Ovary (tissue), 9 donors: ENCODE measurements around the gene CPD. TPM values are rescaled to one million over a fixed set of nuclear protein-coding genes. Genes with fewer than 3 reads are reported as not detected.

ENCODE experiments used
- DNase-seq, 5 donors: peaks; one replicate each; pipeline ENCODE4 v3.0.0-alpha.2; 2019 to 2020
- H3K27ac ChIP-seq, 2 donors: fragments of 200-600 bp; one replicate each; pipeline versions ENCODE4 v1.5.1 to v1.8.0; 2019 to 2022
- H3K27me3 ChIP-seq: fragments of 200-600 bp; one replicate; pipeline ENCODE4 v1.8.0; 2022
- H3K36me3 ChIP-seq: fragments of 200-600 bp; sonication (generic); one replicate; pipeline ENCODE4 v1.5.1; 2019
- H3K4me1 ChIP-seq: one replicate; pipeline ENCODE4 v1.8.1; 2013; ENCODE audit warnings: mild to moderate bottlenecking, moderate library complexity; ENCODE audit not compliant: insufficient read depth
- H3K4me3 ChIP-seq: fragments of 200-600 bp; sonication (generic); one replicate; pipeline ENCODE4 v1.5.1; 2017
- H3K9me3 ChIP-seq, 2 donors: fragments of 200-600 bp in 1 of 2; sonication (generic) in 1 of 2; one replicate each; pipeline versions ENCODE4 v1.5.1 to v1.8.1; 2013 to 2019; ENCODE audit warnings: mild to moderate bottlenecking in 1 of 2, moderate library complexity in 1 of 2
- CTCF ChIP-seq, 3 donors: fragments of 450-650 bp in 2 of 3; fragments of 200-600 bp in 1 of 3; IDR thresholded peaks; one replicate each; pipeline versions ENCODE4 v1.5.1 to v1.8.0; 2016 to 2022; ENCODE audit warnings: antibody characterized with exemption in 3 of 3, mild to moderate bottlenecking in 1 of 3
- EP300 ChIP-seq: sonication (generic); formaldehyde crosslinking; IDR thresholded peaks from one replicate; pipeline ENCODE4 v1.6.1; 2017; ENCODE audit warnings: antibody characterized with exemption
- POLR2A ChIP-seq: fragments of 450-650 bp; IDR thresholded peaks from one replicate; pipeline ENCODE4 v1.6.1; 2017; ENCODE audit warnings: antibody characterized with exemption, mild to moderate bottlenecking, moderate library complexity
- whole genome bisulfite sequencing, 3 donors: extraction: QIAGEN DNeasy Blood & Tissue Kit in 1 of 3; methylation state at CpG; one replicate each; pipeline versions ENCODE4 v1.1.5 to v1.1.7; 2013 to 2017; 5-methylcytosine and 5-hydroxymethylcytosine counted together
- intact Hi-C, 4 donors: fragments of 100-400 bp; cut with DNase I; formaldehyde crosslinking; loops; one replicate each; pipeline versions ENCODE4 v1.11.0 to v1.15.1; 2022 to 2023
- polyA plus RNA-seq, 2 donors: library from polyadenylated mRNA; stranded (reverse); fragments of 200-250 nt in 1 of 2; fragments of 350-450 nt in 1 of 2; fragmentation: Illumina TruSeq in 1 of 2; extraction: RNeasy Lipid Tissue Mini Kit (QIAGEN cat#74804) in 1 of 2; gene quantifications; one replicate each; pipeline ENCODE4 v1.2.3, GENCODE V29; 2013 to 2014
- total RNA-seq, 7 donors: library from RNA; depleted of rRNA in 2 of 7; stranded (reverse); fragments of >200 nt in 2 of 7; fragmentation: NEBNext Ultra II Directional in 3 of 7; extraction: Animal tissue kit (Norgen Biotek cat#: 25700) in 3 of 7; gene quantifications; one replicate each; pipeline versions ENCODE4 v1.1.0 to v1.2.4, GENCODE V29; 2016 to 2023
- donor health status: DM: no; HTN: no; CAD: no; lungs with moderate emphysema.
- donor health status: DM: no; HTN: no; CAD: no.
- donor health status: Bipolar disorder and iron deficiency.
- donor health status: DM: yes; HTN: yes; CAD: no.
- donor health status: DM: no; HTN: no; CAD: no.
- donor health status: DM: yes; HTN: yes; CAD: no.

Gene CPD
- total and polyA plus RNA-seq, 9 donors = 8.6 to 53.8 (median 28.6) TPM

DNA sequence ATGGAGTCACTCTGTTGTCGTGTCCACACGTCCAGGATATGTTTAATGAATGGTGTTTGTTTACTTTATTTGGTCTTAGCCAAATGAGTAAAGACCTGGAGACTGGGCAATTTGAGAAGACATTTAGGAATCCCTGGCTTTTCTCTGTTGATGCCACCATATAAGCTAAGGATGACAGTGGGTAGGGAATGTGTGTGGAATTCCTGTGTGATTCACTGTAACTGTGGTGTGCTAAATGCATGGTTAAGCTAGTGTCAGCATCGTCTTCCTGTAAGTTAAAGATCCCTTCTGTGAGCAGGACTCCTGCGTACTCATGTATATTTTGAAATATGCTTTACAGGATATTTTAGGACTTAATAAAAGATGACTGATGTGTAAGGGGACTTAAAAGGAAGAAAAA lies 124.8 kb downstream of the CPD start:
- no peaks in the 10 kb centered on the region for H3K4me1 ChIP-seq
- H3K27ac ChIP-seq = no peak overlapping the region
- TF ChIP-seq CTCF (IDR thresholded peaks at IDR 0.05) (no peak), EP300 (no peak), POLR2A (no peak)
- no peak for DNase-seq
- no peaks in the 10 kb centered on the region for H3K36me3 ChIP-seq
- H3K9me3 ChIP-seq = no peaks in the 10 kb centered on the region
- 85 to 93% (median 87%) methylated on average over 4 of the region's 4 CpGs for WGBS, 3 donors
- H3K27me3 ChIP-seq = no peaks in the 10 kb centered on the region
- intact Hi-C loops = no loop called here
- no peak overlapping the region for H3K4me3 ChIP-seq

- 94 to 97% (median 95%) methylated on average over 6 of the region's 6 CpGs for WGBS, 3 donors
These were observed 127.2 kb downstream of the CPD start for GRCh38 chr17:30505868-30506417.

DNA sequence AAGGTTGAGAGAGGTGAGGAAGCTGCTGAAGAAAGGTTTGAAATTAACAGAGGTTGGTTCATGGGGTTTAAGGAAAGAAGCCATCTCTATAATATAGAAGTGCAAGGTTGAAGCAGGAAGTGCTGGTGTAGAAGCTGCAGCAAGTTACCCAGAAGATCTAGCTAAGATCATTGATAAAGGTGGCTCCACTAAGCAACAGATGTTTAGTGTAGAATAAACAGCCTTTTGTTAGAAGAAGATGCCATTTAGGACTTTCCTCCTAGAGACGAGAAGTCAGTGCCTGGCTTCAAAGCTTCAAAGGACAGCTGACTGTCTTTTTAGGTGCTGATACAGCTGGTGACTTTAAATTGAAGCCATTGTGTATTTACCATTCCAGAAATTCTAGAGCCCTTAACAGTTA lies 127.8 kb downstream of the CPD start:
- H3K36me3 ChIP-seq = no peaks in the 10 kb centered on the region

More at GRCh38 chr17:30505868-30506417, 127.2 kb downstream of the CPD start:
- Histone ChIP-seq H3K4me1 (no peaks in the 10 kb centered on the region), H3K9me3 (no peaks in the 10 kb centered on the region), H3K27ac (no peak overlapping the region), H3K4me3 (no peak overlapping the region), H3K27me3 (no peaks in the 10 kb centered on the region), H3K36me3 (no peaks in the 10 kb centered on the region)
- TF ChIP-seq CTCF (IDR thresholded peaks at IDR 0.05) (no peak), POLR2A (no peak), EP300 (no peak)
- intact Hi-C loops = no loop called here
- DNase-seq = no peak

DNA sequence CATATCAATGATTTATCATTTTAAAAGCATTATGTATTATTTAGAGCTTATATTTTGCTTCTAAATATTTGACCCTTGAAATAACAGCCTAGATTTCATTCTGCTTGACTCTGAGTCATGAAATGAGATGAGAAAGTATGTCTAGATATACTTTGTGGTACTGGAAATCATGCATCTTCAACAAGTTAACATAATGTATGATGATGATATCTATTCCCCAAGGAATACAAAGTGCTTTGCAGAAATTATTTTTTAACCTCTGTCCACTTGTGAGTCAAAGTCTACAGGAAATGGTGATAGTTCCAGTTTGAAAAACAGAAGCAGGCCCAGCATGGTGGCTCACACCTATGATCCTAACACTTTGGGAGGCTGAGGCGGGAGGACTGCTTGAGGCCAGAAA lies 134.6 kb downstream of the CPD start:
- Histone ChIP-seq H3K4me1 (no peaks in the 10 kb centered on the region), H3K27ac (no peak overlapping the region), H3K9me3 (no peaks in the 10 kb centered on the region), H3K27me3 (no peaks in the 10 kb centered on the region), H3K36me3 (no peaks in the 10 kb centered on the region), H3K4me3 (no peak overlapping the region)
- no peak for DNase-seq
- no peak for TF ChIP-seq POLR2A
- no peak for TF ChIP-seq EP300
- TF ChIP-seq CTCF (IDR thresholded peaks at IDR 0.05) = no peak
- WGBS, 3 donors = 96 to 100% (median 98%) methylated on average over 1 of the region's 1 CpG
- intact Hi-C loops = no loop called here

More for the DNA sequence above, 127.8 kb downstream of the CPD start:
- DNase-seq = no peak
- Histone ChIP-seq H3K9me3 (no peaks in the 10 kb centered on the region), H3K4me3 (no peak overlapping the region), H3K4me1 (no peaks in the 10 kb centered on the region), H3K27me3 (no peaks in the 10 kb centered on the region), H3K27ac (no peak overlapping the region)
- no peak for TF ChIP-seq POLR2A
- no peak for TF ChIP-seq CTCF (IDR thresholded peaks at IDR 0.05)
- no peak for TF ChIP-seq EP300
- WGBS, 3 donors = 96 to 100% (median 98%) methylated on average over 1 of the region's 1 CpG
- intact Hi-C loops = no loop called here
